ENCODE data around the gene NCR2.

- TF ChIP-seq EZH2 (IDR thresholded peaks at IDR 0.05) = no peak
- no peak for TF ChIP-seq POLR2AphosphoS5 (IDR thresholded peaks at IDR 0.05; ENCODE audit: borderline replicate concordance, low read depth, low read length)
- TF ChIP-seq FOXP2 (optimal IDR thresholded peaks at IDR 0.05; ENCODE audit: control extremely low read depth, extremely low read length, insufficient read depth) = no peak
These were observed 24.4 kb downstream of the NCR2 start for GRCh38 chr6:41359617-41360313.

All from SK-N-MC (cell line).